NT2/D1 (cell line): ENCODE results near the gene TMA7B.

Experiments
- SUZ12 ChIP-seq: IDR thresholded peaks from 2 replicates; pipeline ENCODE4 v1.6.1; 2011; ENCODE audit not compliant: insufficient read length, insufficient read depth; ENCODE audit errors: extremely low read depth
- YY1 ChIP-seq: IDR thresholded peaks from 2 replicates; pipeline ENCODE4 v1.6.1; 2011; ENCODE audit not compliant: insufficient read length, insufficient read depth
- ZNF274 ChIP-seq: IDR thresholded peaks from 2 replicates; pipeline ENCODE4 v1.6.1; 2011; ENCODE audit warnings: mild to moderate bottlenecking, low read depth, low read length

GRCh38 chr22:39942439-39943230, 17.6 kb upstream of the TMA7B start:
- TF ChIP-seq SUZ12 (no peak), YY1 (no peak), ZNF274 (no peak)
